HG03575 (cell line): ENCODE data around the gene RIT1.

Source experiments
- ATAC-seq: cut with Tn5 transposase; IDR thresholded peaks from one replicate; pipeline ENCODE4 v1.9.1; 2021; ENCODE audit not compliant: unreplicated experiment, insufficient number of reproducible peaks, low FRiP score; ENCODE audit errors: extremely low read depth

RIT1 gene

GRCh38 chr1:155861896-155862295 lies 49.3 kb downstream of the RIT1 start:
- no peak for ATAC-seq

DNA sequence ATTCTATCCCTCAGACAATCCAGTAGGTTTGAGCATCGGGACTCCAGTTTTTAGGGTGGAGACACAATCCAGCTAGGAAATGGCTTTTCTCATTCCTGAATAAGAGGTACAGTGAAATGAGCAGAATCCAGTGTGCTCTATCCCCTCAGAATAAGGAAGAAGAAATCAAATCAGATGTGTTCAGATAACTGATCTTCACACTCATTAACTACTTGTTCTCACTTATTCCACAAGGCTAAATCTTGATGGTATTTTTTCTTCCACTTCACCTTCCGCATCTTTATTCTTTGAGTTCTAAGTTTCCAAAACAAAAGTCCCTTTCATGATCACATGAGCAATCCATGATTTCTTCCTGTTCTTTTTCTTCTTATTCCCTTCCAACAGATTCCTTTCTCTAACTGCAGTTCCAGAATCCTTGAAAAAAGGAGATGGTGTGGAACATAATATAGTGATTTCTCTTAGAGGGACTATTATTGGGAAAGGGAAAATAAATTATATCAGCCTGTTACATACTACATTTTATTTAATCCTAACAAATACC lies 50.1 kb downstream of the RIT1 start:
- ATAC-seq, result no peak

DNA sequence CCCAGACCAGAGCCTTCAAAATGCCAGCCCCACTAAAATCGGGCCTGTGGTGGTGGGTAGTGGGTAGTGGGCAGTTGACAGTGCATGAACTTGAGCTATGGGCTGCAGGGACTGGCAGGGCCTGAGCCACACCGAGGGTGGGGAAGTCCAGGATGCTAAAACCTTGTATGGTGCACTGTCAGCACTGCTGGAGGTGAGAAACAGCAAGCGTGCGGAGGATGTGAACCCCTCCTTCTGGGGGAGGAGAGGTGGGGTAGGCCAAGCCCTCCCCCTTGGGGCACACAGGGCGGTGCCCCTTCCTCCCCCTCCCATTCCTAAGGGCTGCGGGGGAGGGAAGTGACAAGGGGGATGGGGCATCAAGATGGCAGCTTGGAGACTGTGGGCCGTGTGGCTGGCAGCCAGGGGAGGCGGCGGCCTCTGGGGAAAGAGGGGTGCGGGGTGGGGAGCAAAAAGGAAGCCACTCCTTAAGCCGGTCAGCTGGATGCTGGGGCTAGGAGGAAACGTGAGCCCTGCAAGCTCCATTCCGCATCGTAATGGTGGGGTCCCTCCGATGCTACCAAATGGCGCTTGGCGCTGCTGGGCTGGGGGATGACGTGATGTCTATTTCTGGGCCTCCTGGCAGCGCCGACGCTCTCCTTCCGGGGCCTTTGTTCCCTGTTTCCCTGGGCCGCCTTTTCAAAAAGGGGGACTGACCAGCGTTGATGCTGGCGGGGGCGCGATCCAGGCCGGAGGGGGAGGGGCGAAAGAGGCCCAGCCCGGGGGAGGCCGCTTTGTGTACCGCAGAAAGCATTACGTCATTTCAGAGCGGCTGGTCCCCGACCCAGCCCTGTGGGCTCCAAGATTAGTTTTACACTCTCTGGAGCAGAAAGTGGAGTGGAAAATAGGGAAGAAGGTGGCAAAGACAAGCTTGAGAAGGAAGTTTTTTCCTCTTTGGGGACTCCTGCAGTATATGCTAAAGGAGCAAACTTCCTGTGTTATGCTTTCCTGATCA lies 51.0 kb downstream of the RIT1 start:
- no peak for ATAC-seq

DNA sequence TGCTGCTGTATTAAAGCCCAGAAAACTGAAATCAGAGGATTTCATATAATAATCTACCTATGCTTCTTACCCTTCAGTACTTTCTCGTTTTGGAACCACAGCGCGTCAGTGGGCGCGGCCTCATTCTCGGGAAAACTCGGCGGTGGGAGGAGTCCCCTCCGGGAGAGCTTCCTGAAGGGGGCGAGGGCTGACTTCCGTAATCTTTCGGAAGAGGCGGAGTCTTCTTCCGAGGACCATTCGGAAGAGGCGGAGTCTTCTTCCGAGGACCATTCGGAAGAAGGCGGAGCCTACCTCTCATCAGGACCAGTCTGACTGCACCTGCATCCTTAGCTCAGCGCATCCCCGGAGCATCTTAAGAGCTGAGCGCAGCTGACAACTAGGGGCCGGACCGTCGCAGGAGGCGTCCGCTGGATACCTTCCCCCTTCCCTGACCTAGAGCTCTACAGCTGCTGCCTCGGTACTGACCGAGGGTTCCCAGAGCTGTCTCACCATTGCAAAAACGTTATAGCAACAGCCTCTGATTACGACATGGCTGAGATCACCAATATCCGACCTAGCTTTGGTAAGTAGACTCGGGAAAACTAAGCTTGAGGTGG lies 51.8 kb downstream of the RIT1 start, which contains the start of gene SYT11:
Gene SYT11, plus strand, starts transcription at position 334 of the 596 bp plus-strand sequence. Its CDS starts 195 bp downstream, at position 529.
- ATAC-seq, result no peak

DNA sequence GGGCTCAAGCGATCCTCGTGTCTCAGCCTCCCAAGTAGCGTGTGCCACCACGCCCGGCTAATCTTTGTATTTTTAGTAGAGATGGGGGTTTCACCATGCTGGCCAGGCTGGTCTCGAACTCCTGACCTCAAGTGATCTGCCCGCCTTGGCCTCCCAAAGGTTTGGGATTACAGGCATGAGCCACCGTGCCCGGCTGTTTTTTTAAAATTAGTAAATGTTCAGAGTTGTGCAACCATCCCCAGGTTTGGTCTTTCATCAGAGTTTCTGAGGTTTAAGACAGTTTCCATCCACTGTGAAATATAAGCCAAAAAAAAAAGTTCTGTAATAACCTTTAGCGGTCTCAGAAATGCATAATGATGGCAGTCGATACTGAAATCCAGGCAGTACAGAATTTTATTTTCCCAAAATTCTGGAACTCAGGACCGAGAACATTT lies 52.3 kb downstream of the RIT1 start:
- ATAC-seq, result no peak

DNA sequence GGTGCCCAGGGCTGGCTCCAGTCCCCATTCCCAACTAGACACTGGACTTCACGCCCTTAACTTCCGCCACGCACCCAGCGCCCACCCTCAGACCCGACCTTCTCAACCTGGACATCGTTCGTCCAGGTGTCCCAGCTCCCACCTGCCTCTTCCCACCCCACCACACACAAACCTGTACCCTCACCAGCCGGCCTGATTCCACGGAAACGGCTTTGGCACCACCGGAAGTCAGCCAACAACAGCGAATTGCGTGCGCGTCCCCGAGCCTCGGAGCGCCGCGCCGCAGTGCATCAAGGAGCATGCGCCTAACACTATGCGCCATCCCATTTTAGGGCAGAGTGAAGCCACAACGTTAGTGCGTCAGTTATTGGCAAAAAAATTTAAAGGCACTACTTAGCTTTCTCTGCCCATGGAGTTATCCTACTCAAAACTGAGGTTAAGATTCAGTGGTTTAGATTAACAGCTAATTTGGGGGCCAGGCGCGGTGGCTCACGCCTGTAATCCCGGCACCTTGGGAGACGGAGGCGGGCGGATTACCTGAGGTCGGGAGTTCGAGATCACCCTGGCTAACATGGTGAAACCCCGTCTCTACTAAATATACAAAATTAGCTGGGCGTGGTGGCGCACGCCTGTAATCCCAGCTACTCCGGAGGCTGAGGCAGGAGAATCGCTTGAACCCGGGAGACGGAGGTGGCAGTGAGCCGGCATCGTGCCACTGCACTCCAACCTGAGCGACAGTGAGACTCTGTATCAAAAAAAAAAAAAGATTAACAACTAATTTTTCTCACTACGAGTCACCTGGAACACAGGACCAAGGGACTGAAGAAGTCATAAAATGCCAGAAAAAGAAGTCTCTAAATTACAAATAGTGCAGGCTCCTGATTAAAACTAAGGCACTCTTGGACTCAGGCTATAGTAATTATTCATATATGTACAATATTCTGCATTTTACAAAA lies 53.9 kb downstream of the RIT1 start, which contains the start of gene GON4L:
Gene GON4L, minus strand, starts transcription at position 240 of the 956 bp plus-strand sequence. CDS start 3,434 bp downstream, outside the sequence.
- ATAC-seq, result no peak

- no peak for ATAC-seq
These were observed 54.7 kb downstream of the RIT1 start for GRCh38 chr1:155856257-155856974.

DNA sequence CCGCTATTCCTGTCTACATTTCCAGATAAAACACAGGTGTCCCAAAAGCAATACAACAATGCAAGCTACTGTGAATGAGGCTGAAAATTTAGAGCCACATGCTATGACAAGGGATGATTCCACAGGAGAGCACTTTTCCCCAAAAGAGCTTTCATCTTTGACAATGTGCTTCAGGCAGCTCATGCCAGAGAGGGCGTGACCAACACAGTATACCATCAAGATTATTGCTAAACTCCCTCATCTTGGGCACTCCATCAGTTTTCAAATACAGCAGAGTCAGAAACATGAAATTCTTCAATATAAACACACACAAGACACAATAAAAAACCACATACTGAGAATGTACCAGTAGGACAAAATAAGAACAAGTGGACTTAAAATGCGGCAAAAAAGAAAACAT lies 60.8 kb downstream of the RIT1 start:
- no peak for ATAC-seq

DNA sequence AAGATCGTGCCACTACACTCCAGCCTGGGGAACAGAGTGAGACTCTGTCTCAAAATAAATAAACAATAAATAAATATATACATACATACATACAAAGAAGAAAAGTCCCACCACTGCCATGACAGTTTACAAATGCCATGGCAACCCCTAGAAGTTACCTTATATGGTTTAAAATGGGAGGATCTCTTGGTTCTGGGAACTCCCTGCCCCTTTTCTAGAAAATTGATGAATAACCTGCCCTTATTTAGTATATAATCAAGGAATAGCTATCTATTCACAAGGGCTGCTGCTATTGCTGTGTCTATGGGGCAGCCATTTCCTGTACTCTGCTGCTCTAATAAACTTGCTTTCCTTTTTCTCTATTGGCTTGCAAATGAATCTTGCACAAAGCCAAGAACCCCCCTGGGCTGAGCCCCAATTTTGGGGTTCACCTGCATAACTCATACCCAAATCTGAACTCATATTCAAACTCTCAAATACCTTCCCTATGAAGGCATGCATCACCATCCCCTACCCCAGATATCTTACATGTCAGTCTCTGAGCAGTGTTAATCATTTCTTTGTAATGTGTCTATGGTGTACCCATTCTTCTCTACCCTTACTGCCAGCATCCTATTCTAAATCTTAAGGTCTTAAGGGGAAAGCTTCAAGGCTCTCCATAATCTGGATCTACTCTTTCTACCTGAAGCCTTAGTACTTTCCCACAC lies 63.2 kb downstream of the RIT1 start:
- no peak for ATAC-seq
